Prostate gland (tissue), 2 donors: Measurements from ENCODE around the gene SYT13.

Source experiments
- CTCF ChIP-seq, 4 experiments: fragments of 200-600 bp in 2 of 4; fragments of 450-650 bp in 2 of 4; sonication (generic) in 2 of 4; IDR thresholded peaks; 1 replicate in 3 of 4; 2 replicates in 1 of 4; pipeline ENCODE4 v1.5.1; 2016 to 2019; ENCODE audit warnings: antibody characterized with exemption in 4 of 4, mild to moderate bottlenecking in 2 of 4, moderate library complexity in 2 of 4
- POLR2A ChIP-seq: fragments of 450-650 bp; IDR thresholded peaks from one replicate; pipeline ENCODE4 v1.6.1; 2016; ENCODE audit warnings: antibody characterized with exemption, mild to moderate bottlenecking
- POLR2AphosphoS5 ChIP-seq: sonication (generic); formaldehyde crosslinking; IDR thresholded peaks from one replicate; pipeline ENCODE4 v1.6.1; 2017; ENCODE audit warnings: antibody characterized with exemption

DNA sequence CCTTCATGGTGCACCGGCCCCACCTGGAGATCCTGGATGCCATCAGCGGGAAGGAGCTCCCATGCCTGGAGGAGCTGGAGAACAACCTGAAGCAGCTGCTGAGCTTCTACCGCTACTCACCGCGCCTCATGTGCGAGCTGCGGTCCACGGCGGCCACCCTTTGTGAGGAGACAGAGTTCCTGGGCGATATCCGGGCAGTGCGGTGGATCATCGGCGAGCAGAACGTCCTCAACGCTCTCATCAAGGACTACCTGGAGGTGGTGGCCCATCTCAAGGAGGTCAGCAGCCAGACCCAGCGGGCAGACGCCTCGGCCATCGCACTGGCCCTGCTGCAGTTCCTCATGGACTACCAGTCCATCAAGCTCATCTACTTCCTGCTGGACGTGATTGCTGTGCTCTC, 59.2 kb downstream of the SYT13 start:
- TF ChIP-seq CTCF (IDR thresholded peaks at IDR 0.05) = no peak
- TF ChIP-seq POLR2AphosphoS5 = no peak
- no peak for TF ChIP-seq POLR2A
